Right lobe of liver (tissue), 4 donors: Measurements from ENCODE around the gene TIMP2.

Experiments used
- CTCF ChIP-seq, 4 donors: fragments of 200-600 bp in 3 of 4; fragments of 450-650 bp in 1 of 4; IDR thresholded peaks; one replicate each; pipeline versions ENCODE4 v1.5.1 to v1.8.0; 2016 to 2022; ENCODE audit warnings: antibody characterized with exemption in 4 of 4, mild to moderate bottlenecking in 2 of 4
- POLR2A ChIP-seq: fragments of 450-650 bp; IDR thresholded peaks from one replicate; pipeline ENCODE4 v1.6.1; 2017; ENCODE audit warnings: antibody characterized with exemption, mild to moderate bottlenecking
- donor health status: DM: no; HTN: no; CAD: no.
- donor health status: DM: no; HTN: no; CAD: no.
- donor health status: DM: no; HTN: yes; CAD: no.

GRCh38 chr17:78947235-78948149 is 22.3 kb upstream of the TIMP2 start:
- TF ChIP-seq POLR2A, result no peak
- TF ChIP-seq CTCF (IDR thresholded peaks at IDR 0.05), result no peak
